NB4 (cell line): ENCODE results near the gene FRK.

Source experiments
- POLR2A ChIP-seq: IDR thresholded peaks from 2 replicates; pipeline ENCODE4 v1.6.1; 2011; ENCODE audit warnings: mild to moderate bottlenecking; ENCODE audit not compliant: insufficient read length; ENCODE audit errors: extremely low read depth
- TF ChIP-seq, protein P1 (sequence below): IDR thresholded peaks from 2 replicates; pipeline ENCODE4 v1.6.1; 2011; ENCODE audit warnings: low read depth, low read length

DNA sequence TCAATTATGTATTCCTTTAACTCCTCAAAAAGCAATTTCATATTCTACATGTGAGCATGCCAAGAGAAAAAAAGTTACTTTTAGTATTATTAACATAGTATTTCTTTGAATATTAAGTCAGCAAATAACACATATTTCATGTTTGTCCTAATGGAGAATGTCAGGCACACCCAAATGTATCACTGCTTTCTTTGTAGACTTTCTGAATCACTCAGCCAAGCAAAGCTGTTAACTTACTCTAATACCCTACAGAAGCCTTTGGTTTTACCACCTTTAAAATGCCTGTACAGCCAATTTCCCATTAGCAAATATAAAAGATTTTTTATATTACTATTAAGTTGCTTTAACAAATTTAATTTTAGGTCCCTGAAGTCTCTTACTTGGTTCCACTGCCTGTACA is 23.8 kb downstream of the FRK start:
- no peak for TF ChIP-seq POLR2A
- TF ChIP-seq, protein P1, sequence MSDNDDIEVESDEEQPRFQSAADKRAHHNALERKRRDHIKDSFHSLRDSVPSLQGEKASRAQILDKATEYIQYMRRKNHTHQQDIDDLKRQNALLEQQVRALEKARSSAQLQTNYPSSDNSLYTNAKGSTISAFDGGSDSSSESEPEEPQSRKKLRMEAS = no peak
